ENCODE data around the gene SLC2A4. TPM values are rescaled to one million over a fixed set of nuclear protein-coding genes. Genes with fewer than 3 reads are reported as not detected.

SLC2A4 gene
- polyA plus RNA-seq, 3 donors: not detected

DNA sequence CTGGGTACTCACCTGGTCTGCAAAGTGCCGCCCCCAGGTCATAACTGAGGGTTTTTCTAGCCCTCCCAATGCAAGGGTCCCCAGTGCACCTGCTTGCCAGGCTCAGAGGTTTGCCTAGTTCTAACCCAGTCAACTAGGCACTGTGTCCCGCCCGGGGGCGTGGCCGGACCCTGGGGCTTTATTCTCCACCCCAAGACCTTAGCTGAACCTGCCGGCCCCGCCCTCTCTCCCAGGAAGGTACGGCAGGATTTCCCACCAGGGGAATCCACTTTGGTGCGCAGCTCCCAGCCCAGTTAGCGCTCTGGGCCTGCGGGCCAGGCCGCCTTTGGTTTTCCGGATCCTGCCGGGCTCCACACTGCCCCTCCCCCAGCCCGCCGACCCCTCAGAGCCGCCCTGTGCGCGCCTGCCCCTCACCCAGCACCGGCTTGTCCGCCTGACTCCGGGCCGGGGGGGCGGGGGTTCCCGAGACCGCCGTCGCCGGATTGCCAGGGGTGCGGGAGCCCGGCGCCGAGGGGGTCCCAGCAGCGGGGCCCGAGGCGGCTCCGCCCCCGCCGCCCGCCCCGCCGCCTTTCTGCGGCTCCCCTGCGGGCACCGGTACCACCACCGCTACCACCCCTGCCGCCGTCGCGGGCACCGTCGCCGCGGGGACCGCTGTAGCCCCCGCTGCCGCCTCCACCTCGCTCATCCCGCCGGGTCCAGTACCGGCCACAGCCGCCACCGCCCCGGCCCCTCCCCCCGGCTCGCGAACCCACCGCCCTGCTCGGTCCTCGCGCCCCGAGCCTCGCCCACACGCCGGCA lies 12.5 kb downstream of the SLC2A4 start:
- peak overlapping the region; percentile 27 to 82 for H3K4me3 Mint-ChIP-seq
- no peak for DNase-seq
- H3K27me3 Mint-ChIP-seq (ENCODE audit: low read depth in 3 of 3): peaks cover 67 to 84% (median 70%) of the 10 kb centered on the region in 3 donors
- no peaks in the 10 kb centered on the region for H3K79me2 ChIP-seq (ENCODE audit: insufficient read depth, low read length)
- WGBS (ENCODE audit: insufficient coverage): 3% methylated on average over 74 of the region's 75 CpGs
- H3K4me2 ChIP-seq (replicated peaks; ENCODE audit: extremely low read depth, low read length, poor library complexity, severe bottlenecking): peak overlapping the region; percentile 56
- H3K36me3 ChIP-seq (replicated peaks in 1 of 2; ENCODE audit: control insufficient read depth in 1 of 2, insufficient read depth in 2 of 2, low read length in 2 of 2): no peaks in the 10 kb centered on the region
- peaks cover 0 to 23% (median 12%) of the 10 kb centered on the region in 7 donors for H3K9me3 Mint-ChIP-seq
- H3K27ac ChIP-seq (ENCODE audit: low read depth in 1 of 2, low read length in 2 of 2): no peak overlapping the region
- H3K27me3 ChIP-seq (ENCODE audit: control insufficient read depth in 2 of 2, insufficient read depth in 2 of 2, low read length in 2 of 2): peaks cover 35 to 56% of the 10 kb centered on the region in 2 donors
- peaks cover 24% of the 10 kb centered on the region for H3K4me1 Mint-ChIP-seq
- H2AFZ ChIP-seq (ENCODE audit: insufficient read depth, low read depth, low read length, poor library complexity, severe bottlenecking): peak overlapping the region; percentile 50
- peaks cover 0 to 6% of the 10 kb centered on the region in 2 donors for H3K36me3 Mint-ChIP-seq
- peak overlapping the region; percentile 8 for H3K9ac ChIP-seq (ENCODE audit: insufficient read depth, low read length, poor library complexity, severe bottlenecking)
- no peak for TF ChIP-seq CTCF (IDR thresholded peaks at IDR 0.05)
- H3K4me3 ChIP-seq (replicated peaks in 1 of 3; ENCODE audit: low read depth in 2 of 3, low read length in 3 of 3): peak overlapping the region in 1 of 3 experiments; percentile 44
- no peaks in the 10 kb centered on the region for H4K20me1 ChIP-seq (ENCODE audit: insufficient read depth, low read length)
- peaks cover 0 to 13% of the 10 kb centered on the region in 2 donors for H3K9me3 ChIP-seq (replicated peaks in 1 of 2; ENCODE audit: control insufficient read depth in 1 of 2, insufficient read depth in 1 of 2, low read length in 2 of 2)
- H3K27ac Mint-ChIP-seq: no peak overlapping the region
- intact Hi-C loops (cut with micrococcal nuclease): loop anchor here in 1 of 2 donors (5.0 kb wide), 1 partner anchor 252 kb away; the partner anchor contains the start of gene SLC16A11
- peaks cover 21 to 32% of the 10 kb centered on the region in 2 donors for H3K4me1 ChIP-seq (ENCODE audit: control insufficient read depth in 1 of 2, insufficient read depth in 2 of 2, low read length in 2 of 2)

- Histone ChIP-seq H3K4me3 (replicated peaks in 1 of 3; ENCODE audit: low read depth in 2 of 3, low read length in 3 of 3) (peak within 1 kb of the TSS in 1 of 3 experiments; percentile 44), H3K9ac (ENCODE audit: insufficient read depth, low read length, poor library complexity, severe bottlenecking) (peak within 1 kb of the TSS; percentile 8), H3K4me2 (replicated peaks; ENCODE audit: extremely low read depth, low read length, poor library complexity, severe bottlenecking) (peak within 1 kb of the TSS; percentile 56), H4K20me1 (ENCODE audit: insufficient read depth, low read length) (no peaks in the 10 kb centered on the region), H3K27ac (ENCODE audit: low read depth in 1 of 2, low read length in 2 of 2) (no peak within 1 kb of the TSS), H2AFZ (ENCODE audit: insufficient read depth, low read depth, low read length, poor library complexity, severe bottlenecking) (peak within 1 kb of the TSS; percentile 50), H3K4me1 (ENCODE audit: control insufficient read depth in 1 of 2, insufficient read depth in 2 of 2, low read length in 2 of 2) (peaks cover 21 to 32% of the 10 kb centered on the region in 2 donors), H3K27me3 (ENCODE audit: control insufficient read depth in 2 of 2, insufficient read depth in 2 of 2, low read length in 2 of 2) (peaks cover 35 to 56% of the 10 kb centered on the region in 2 donors), H3K36me3 (replicated peaks in 1 of 2; ENCODE audit: control insufficient read depth in 1 of 2, insufficient read depth in 2 of 2, low read length in 2 of 2) (no peaks in the 10 kb centered on the region), H3K79me2 (ENCODE audit: insufficient read depth, low read length) (no peaks in the 10 kb centered on the region), H3K9me3 (replicated peaks in 1 of 2; ENCODE audit: control insufficient read depth in 1 of 2, insufficient read depth in 1 of 2, low read length in 2 of 2) (peaks cover 0 to 13% of the 10 kb centered on the region in 2 donors)
- H3K27me3 Mint-ChIP-seq (ENCODE audit: low read depth in 3 of 3): peaks cover 65 to 87% (median 71%) of the 10 kb centered on the region in 3 donors
- H3K4me1 Mint-ChIP-seq: peaks cover 24% of the 10 kb centered on the region
- peaks cover 0 to 23% (median 12%) of the 10 kb centered on the region in 7 donors for H3K9me3 Mint-ChIP-seq
- intact Hi-C loops (cut with micrococcal nuclease): loop anchor here (5.0 kb wide), 2 partner anchors 72 to 252 kb away; partner anchors contain the start of gene SLC16A11 (in 1 of the 2)
- DNase-seq: peak in 2 of 3 donors; percentile 8 to 42
- peak within 1 kb of the TSS in 1 of 7 donors; percentile 46 for H3K27ac Mint-ChIP-seq
- peak within 1 kb of the TSS; percentile 39 to 89 for H3K4me3 Mint-ChIP-seq
- 2% methylated on average over 56 of the region's 57 CpGs for WGBS (ENCODE audit: insufficient coverage)
- peaks cover 0 to 6% of the 10 kb centered on the region in 2 donors for H3K36me3 Mint-ChIP-seq
- no peak for TF ChIP-seq CTCF (IDR thresholded peaks at IDR 0.05)
Measured at GRCh38 chr17:7294614-7295153, 13.2 kb downstream of the SLC2A4 start, which contains the start of gene YBX2. TSS of gene YBX2 (minus strand) at chr17:7294639. CDS start at chr17:7294500, 139 bp downstream.
